Adrenal gland (tissue), 12 donors: Measurements from ENCODE around the gene ITPA. TPM values are rescaled to one million over a fixed set of nuclear protein-coding genes. Genes with fewer than 3 reads are reported as not detected.

ENCODE experiments used
- DNase-seq, 7 donors: peaks; one replicate each; pipeline ENCODE4 v3.0.0-alpha.2; 2019 to 2020
- H3K27ac ChIP-seq, 5 donors: fragments of 200-600 bp; sonication (generic) in 4 of 5; 1 replicate in 3 of 5; 2 replicates in 2 of 5; pipeline versions ENCODE4 v1.5.1 to v1.8.0; 2016 to 2020; ENCODE audit warnings: mild to moderate bottlenecking in 1 of 5
- H3K27me3 ChIP-seq: fragments of 200-600 bp; 2 replicates; pipeline ENCODE4 v1.8.0; 2021
- H3K36me3 ChIP-seq, 2 donors: fragments of 200-600 bp; replicated peaks in 1 of 2; 1 replicate in 1 of 2; 2 replicates in 1 of 2; pipeline versions ENCODE4 v1.5.1 to v1.8.0; 2018 to 2022
- H3K4me1 ChIP-seq, 2 donors: fragments of 200-600 bp; replicated peaks in 1 of 2; 1 replicate in 1 of 2; 2 replicates in 1 of 2; pipeline versions ENCODE4 v1.5.1 to v1.8.0; 2018 to 2021
- H3K4me3 ChIP-seq, 4 donors: fragments of 200-600 bp; sonication (generic) in 3 of 4; one replicate each; pipeline ENCODE4 v1.5.1; 2016 to 2018
- H3K9me3 ChIP-seq, 3 donors: fragments of 200-600 bp; sonication (generic) in 1 of 3; replicated peaks in 1 of 3; 1 replicate in 2 of 3; 2 replicates in 1 of 3; pipeline versions ENCODE4 v1.5.1 to v1.8.0; 2016 to 2021
- POLR2A ChIP-seq, 2 donors: fragments of 450-650 bp; IDR thresholded peaks; one replicate each; pipeline ENCODE4 v1.6.1; 2017; ENCODE audit warnings: antibody characterized with exemption in 2 of 2, mild to moderate bottlenecking in 2 of 2, moderate library complexity in 1 of 2
- WGBS, 4 donors: extraction: QIAGEN DNeasy Blood & Tissue Kit in 2 of 4; methylation state at CpG; one replicate each; pipeline versions ENCODE4 v1.1.5 to v1.1.7; 2013 to 2017; 5-methylcytosine and 5-hydroxymethylcytosine counted together
- intact Hi-C, 2 donors: fragments of 100-400 bp; cut with DNase I; formaldehyde crosslinking; loops; one replicate each; pipeline versions ENCODE4 v1.14.1 to v1.15.0; 2022 to 2023
- polyA plus RNA-seq, 3 donors: library from polyadenylated mRNA; stranded (reverse); fragments of 200-250 nt in 2 of 3; fragments of 350-450 nt in 1 of 3; fragmentation: Illumina TruSeq in 1 of 3; extraction: RNeasy Lipid Tissue Mini Kit (QIAGEN cat#74804) in 1 of 3; gene quantifications; one replicate each; pipeline ENCODE4 v1.2.3, GENCODE V29; 2013 to 2014
- total RNA-seq, 9 donors: library from RNA; depleted of rRNA in 4 of 9; stranded (reverse); fragments of >200 nt in 4 of 9; fragments of 120-200 nt in 1 of 9; fragmentation: NEBNext Ultra II Directional in 1 of 9; extraction: Animal tissue kit (Norgen Biotek cat#: 25700) in 1 of 9; gene quantifications; one replicate each; pipeline versions ENCODE4 v1.1.0 to v1.2.4, GENCODE V29; 2013 to 2023
- TF ChIP-seq, protein P1 (sequence below), 6 experiments: fragments of 450-650 bp in 4 of 6; fragments of 200-600 bp in 2 of 6; sonication (generic) in 1 of 6; IDR thresholded peaks; 1 replicate in 5 of 6; 2 replicates in 1 of 6; pipeline versions ENCODE4 v1.5.1 to v1.8.0; 2016 to 2021; ENCODE audit warnings: antibody characterized with exemption in 6 of 6, mild to moderate bottlenecking in 2 of 6, moderate library complexity in 1 of 6
- donor health status: healthy with polysubstance abuse.
- donor health status: Bipolar disorder and iron deficiency.
- donor health status: DM: yes; HTN: yes; CAD: no.
- donor health status: DM: no; HTN: no; CAD: no.
- donor health status: DM: no; HTN: no; CAD: no.
- donor health status: DM: yes; HTN: yes; CAD: no.

Gene ITPA
- total and polyA plus RNA-seq, 12 donors, result 29.3 to 182 (median 62.5) TPM

DNA sequence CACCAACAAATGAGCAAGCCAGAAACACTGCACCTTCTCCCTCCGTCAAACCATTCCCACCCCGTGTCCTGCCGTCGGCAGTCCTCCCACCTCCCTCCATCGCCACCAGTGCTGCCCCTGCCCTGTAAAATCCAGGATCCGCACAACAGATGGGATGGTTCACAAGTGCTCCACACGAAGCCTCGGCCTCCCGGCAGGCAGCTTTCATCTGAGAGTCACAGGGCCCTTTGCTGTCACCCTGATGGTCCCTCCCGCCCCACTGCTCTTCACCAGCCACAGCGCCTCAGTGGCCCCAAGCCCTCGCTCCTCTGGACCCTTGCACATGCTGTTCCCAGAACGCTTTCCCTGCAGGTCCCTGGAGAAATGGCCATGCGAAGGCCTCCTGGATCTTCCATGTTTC is 17.6 kb downstream of the ITPA start:
- H3K36me3 ChIP-seq, result peaks cover 0 to 14% of the 10 kb centered on the region in 2 donors
- H3K27ac ChIP-seq, result no peak overlapping the region
- DNase-seq, result no peak
- no peaks in the 10 kb centered on the region for H3K9me3 ChIP-seq
- no peaks in the 10 kb centered on the region for H3K27me3 ChIP-seq
- no peak overlapping the region for H3K4me3 ChIP-seq
- intact Hi-C loops, result loop anchor here in 1 of 2 donors (10.0 kb wide), 1 partner anchor 88 kb away; no protein-coding TSS in a partner anchor
- no peak for TF ChIP-seq POLR2A (IDR thresholded peaks at IDR 0.05)
- TF ChIP-seq, protein P1, sequence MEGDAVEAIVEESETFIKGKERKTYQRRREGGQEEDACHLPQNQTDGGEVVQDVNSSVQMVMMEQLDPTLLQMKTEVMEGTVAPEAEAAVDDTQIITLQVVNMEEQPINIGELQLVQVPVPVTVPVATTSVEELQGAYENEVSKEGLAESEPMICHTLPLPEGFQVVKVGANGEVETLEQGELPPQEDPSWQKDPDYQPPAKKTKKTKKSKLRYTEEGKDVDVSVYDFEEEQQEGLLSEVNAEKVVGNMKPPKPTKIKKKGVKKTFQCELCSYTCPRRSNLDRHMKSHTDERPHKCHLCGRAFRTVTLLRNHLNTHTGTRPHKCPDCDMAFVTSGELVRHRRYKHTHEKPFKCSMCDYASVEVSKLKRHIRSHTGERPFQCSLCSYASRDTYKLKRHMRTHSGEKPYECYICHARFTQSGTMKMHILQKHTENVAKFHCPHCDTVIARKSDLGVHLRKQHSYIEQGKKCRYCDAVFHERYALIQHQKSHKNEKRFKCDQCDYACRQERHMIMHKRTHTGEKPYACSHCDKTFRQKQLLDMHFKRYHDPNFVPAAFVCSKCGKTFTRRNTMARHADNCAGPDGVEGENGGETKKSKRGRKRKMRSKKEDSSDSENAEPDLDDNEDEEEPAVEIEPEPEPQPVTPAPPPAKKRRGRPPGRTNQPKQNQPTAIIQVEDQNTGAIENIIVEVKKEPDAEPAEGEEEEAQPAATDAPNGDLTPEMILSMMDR (IDR thresholded peaks at IDR 0.05), result no peak
- 95 to 99% (median 96%) methylated on average over 13 to 14 of the region's 14 CpGs for WGBS, 4 donors
- H3K4me1 ChIP-seq, result no peaks in the 10 kb centered on the region

DNA sequence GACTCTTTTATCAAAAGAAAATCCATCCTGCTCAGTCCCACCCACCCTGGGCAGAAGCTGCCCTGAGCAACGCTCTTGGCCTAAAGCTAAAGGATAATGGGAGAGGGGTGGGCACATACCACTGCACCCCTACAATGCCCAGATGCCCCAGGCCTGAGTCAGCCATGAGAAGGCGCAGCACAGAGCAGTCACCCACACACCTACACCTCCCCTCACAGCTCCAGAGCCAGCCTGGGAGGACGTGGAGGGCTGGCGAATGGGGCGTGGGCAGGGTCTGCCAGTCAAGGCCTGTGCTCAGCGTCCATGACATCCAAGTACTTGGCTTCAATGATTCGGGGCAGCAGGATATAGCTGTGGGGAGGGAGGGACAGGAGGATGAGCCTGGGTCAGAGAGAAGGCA is 18.2 kb downstream of the ITPA start:
- Histone ChIP-seq H3K4me3 (no peak overlapping the region), H3K9me3 (no peaks in the 10 kb centered on the region), H3K27ac (no peak overlapping the region), H3K27me3 (no peaks in the 10 kb centered on the region), H3K36me3 (peaks cover 0 to 8% of the 10 kb centered on the region in 2 donors), H3K4me1 (no peaks in the 10 kb centered on the region)
- TF ChIP-seq, protein P1 (IDR thresholded peaks at IDR 0.05), result no peak
- TF ChIP-seq POLR2A (IDR thresholded peaks at IDR 0.05), result no peak
- WGBS, 4 donors, result 83 to 100% (median 85%) methylated on average over 1 to 7 of the region's 7 CpGs; no CpG with 5 or more reads in 1 of the 4 donors
- intact Hi-C loops, result loop anchor here in 1 of 2 donors (10.0 kb wide), 1 partner anchor 87 kb away; no protein-coding TSS in a partner anchor
- DNase-seq, result no peak

DNA sequence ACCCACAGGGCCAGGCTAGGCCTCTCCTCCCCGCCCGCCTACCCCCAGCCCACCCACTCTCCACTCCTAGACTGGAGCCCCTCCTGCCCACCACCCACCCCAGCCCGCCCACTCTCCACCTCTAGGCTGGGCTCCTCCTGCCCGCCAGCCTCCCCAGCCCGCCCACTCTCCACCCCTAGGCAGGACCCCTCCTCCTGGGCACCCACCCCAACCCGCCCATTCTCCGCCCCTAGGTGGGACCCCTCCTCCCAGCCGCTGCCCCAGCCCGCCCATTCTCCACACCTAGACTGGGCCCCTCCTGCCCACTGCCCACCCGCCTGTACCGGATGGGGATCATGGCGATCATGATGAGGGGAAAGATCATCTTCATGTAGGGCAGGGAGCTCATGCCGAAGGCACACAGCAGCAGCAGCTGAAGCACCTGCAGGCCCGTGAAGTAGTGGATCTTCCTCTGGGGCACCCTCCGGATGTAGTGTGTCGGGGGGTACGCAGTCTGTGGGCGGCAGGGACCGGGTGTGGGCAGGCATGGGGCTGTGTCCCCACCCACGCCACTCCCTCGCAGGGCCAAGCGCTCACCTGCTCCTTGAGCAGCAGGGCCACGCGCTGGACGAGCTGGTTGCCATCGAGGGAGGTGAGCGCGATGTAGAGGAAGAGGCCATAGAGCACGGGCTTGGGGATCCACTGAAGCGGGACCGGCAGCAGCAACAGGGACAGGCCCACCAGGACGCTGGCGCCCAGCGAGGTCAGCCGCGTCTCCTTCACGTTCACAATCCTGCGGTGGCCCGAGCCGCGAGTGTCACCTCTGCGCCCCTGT is 18.8 kb downstream of the ITPA start:
- Histone ChIP-seq H3K9me3 (no peaks in the 10 kb centered on the region), H3K36me3 (peaks cover 0 to 4% of the 10 kb centered on the region in 2 donors), H3K4me1 (no peaks in the 10 kb centered on the region), H3K4me3 (no peak overlapping the region), H3K27ac (no peak overlapping the region), H3K27me3 (no peaks in the 10 kb centered on the region)
- intact Hi-C loops, result loop anchor here in 1 of 2 donors (10.0 kb wide), 1 partner anchor 87 kb away; no protein-coding TSS in a partner anchor
- WGBS, 4 donors, result 87 to 92% (median 89%) methylated on average over 22 to 42 of the region's 42 CpGs
- DNase-seq, result no peak
- TF ChIP-seq, protein P1 (IDR thresholded peaks at IDR 0.05), result no peak
- TF ChIP-seq POLR2A (IDR thresholded peaks at IDR 0.05), result no peak

DNA sequence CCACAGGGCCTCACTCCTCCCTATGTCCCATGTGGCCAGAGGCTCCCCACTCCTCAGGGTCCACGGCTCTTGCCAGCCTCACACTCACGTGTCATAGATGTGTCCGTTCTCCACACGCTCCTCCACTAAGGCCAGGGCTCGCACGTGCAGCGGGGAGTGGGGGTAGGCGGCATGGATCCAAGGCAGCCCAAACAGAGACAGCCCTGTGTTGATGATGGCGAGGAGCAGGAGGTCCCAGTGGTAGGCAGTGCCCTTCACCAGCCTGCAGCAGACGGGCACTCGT is 19.4 kb downstream of the ITPA start:
- intact Hi-C loops, result loop anchor here in 1 of 2 donors (10.0 kb wide), 1 partner anchor 86 kb away; no protein-coding TSS in a partner anchor
- no peaks in the 10 kb centered on the region for H3K4me1 ChIP-seq
- TF ChIP-seq POLR2A (IDR thresholded peaks at IDR 0.05), result no peak
- TF ChIP-seq, protein P1 (IDR thresholded peaks at IDR 0.05), result no peak

More for the DNA sequence above, 19.4 kb downstream of the ITPA start:
- no peak overlapping the region for H3K4me3 ChIP-seq
- H3K9me3 ChIP-seq, result no peaks in the 10 kb centered on the region
- no peaks in the 10 kb centered on the region for H3K27me3 ChIP-seq
- no peaks in the 10 kb centered on the region for H3K36me3 ChIP-seq
- no peak overlapping the region for H3K27ac ChIP-seq
- 82 to 92% (median 89%) methylated on average over 7 to 11 of the region's 11 CpGs for WGBS, 4 donors
- no peak for DNase-seq
